Esophagus squamous epithelium (tissue), 5 donors: Measurements from ENCODE around the gene CADM4. TPM values are rescaled to one million over a fixed set of nuclear protein-coding genes. Genes with fewer than 3 reads are reported as not detected.
A peak's percentile ranks its signal among the peaks of the same experiment; 100 is the strongest.

Experiments
- DNase-seq: peaks from one replicate; lab custom pipeline; 2025; lab: John Stamatoyannopoulos, UW
- H3K27ac ChIP-seq, 4 donors: fragments of 200-600 bp; sonication (generic); one replicate each; pipeline ENCODE4 v1.5.1; 2016 to 2019; ENCODE audit warnings: mild to moderate bottlenecking in 1 of 4
- H3K27me3 ChIP-seq, 4 donors: fragments of 200-600 bp; sonication (generic); 1 replicate in 3 of 4; 2 replicates in 1 of 4; pipeline versions ENCODE4 v1.5.1 to v1.6.0; 2017 to 2021; ENCODE audit warnings: antibody characterized with exemption in 1 of 4
- H3K36me3 ChIP-seq, 3 donors: fragments of 200-600 bp; sonication (generic); one replicate each; pipeline ENCODE4 v1.5.1; 2016 to 2019
- H3K4me1 ChIP-seq, 3 donors: fragments of 200-600 bp; sonication (generic); one replicate each; pipeline ENCODE4 v1.5.1; 2017 to 2019
- H3K4me3 ChIP-seq, 4 donors: fragments of 200-600 bp; sonication (generic); 1 replicate in 3 of 4; 2 replicates in 1 of 4; pipeline ENCODE4 v1.5.1; 2016 to 2019; ENCODE audit warnings: mild to moderate bottlenecking in 2 of 4, moderate library complexity in 1 of 4
- H3K9me3 ChIP-seq, 3 donors: fragments of 200-600 bp; sonication (generic); one replicate each; pipeline ENCODE4 v1.5.1; 2016 to 2019
- CTCF ChIP-seq, 6 experiments: fragments of 450-650 bp in 4 of 6; fragments of 200-600 bp in 2 of 6; sonication (generic) in 2 of 6; IDR thresholded peaks; one replicate each; pipeline ENCODE4 v1.5.1; 2016 to 2019; ENCODE audit warnings: antibody characterized with exemption in 6 of 6, mild to moderate bottlenecking in 4 of 6, moderate library complexity in 4 of 6
- POLR2A ChIP-seq, 4 donors: fragments of 450-650 bp; IDR thresholded peaks; one replicate each; pipeline ENCODE4 v1.6.1; 2017; ENCODE audit warnings: antibody characterized with exemption in 4 of 4, mild to moderate bottlenecking in 4 of 4, moderate library complexity in 3 of 4
- WGBS, 2 donors: methylation state at CpG; one replicate each; pipeline ENCODE4 v1.1.5; 2018; 5-methylcytosine and 5-hydroxymethylcytosine counted together
- intact Hi-C: fragments of 100-400 bp; cut with DNase I; formaldehyde crosslinking; loops from one replicate; pipeline ENCODE4 v1.15.0; 2022
- total RNA-seq, 4 donors: library from RNA; depleted of rRNA; stranded (reverse); fragments of >200 nt; gene quantifications; one replicate each; pipeline ENCODE4 v1.1.0, GENCODE V29; 2016
- donor health status: DM: yes; HTN: yes; CAD: no.

CADM4 gene, protein sequence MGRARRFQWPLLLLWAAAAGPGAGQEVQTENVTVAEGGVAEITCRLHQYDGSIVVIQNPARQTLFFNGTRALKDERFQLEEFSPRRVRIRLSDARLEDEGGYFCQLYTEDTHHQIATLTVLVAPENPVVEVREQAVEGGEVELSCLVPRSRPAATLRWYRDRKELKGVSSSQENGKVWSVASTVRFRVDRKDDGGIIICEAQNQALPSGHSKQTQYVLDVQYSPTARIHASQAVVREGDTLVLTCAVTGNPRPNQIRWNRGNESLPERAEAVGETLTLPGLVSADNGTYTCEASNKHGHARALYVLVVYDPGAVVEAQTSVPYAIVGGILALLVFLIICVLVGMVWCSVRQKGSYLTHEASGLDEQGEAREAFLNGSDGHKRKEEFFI
- total RNA-seq, result 10 to 100 TPM in 3 of 4 donors, 1 to 10 TPM in 1; 8.8 to 22.8 (median 10.5) TPM

GRCh38 chr19:43639519-43640423 is at the start of gene CADM4:
CADM4 (minus strand) TSS chr19:43639850; CDS start chr19:43639790, 60 bp downstream.
- peak within 1 kb of the TSS; percentile 63 to 93 (median 78) for H3K27ac ChIP-seq
- no peak for DNase-seq

GRCh38 chr19:43688059-43688701 is 48.5 kb upstream of the CADM4 start:
- TF ChIP-seq POLR2A (IDR thresholded peaks at IDR 0.05) (no peak), CTCF (IDR thresholded peaks at IDR 0.05) (no peak)
- no peak overlapping the region for H3K27ac ChIP-seq
- no peak for DNase-seq
- H3K4me1 ChIP-seq, result no peaks in the 10 kb centered on the region
- H3K36me3 ChIP-seq, result no peaks in the 10 kb centered on the region
- H3K27me3 ChIP-seq, result no peaks in the 10 kb centered on the region
- intact Hi-C loops, result no loop called here
- 73 to 77% methylated on average over 6 to 10 of the region's 10 CpGs for WGBS, 2 donors
- H3K9me3 ChIP-seq, result peaks cover 0 to 24% (median 7%) of the 10 kb centered on the region in 3 donors
- H3K4me3 ChIP-seq, result no peak overlapping the region

More at GRCh38 chr19:43639519-43640423, at the start of gene CADM4:
- Histone ChIP-seq H3K36me3 (no peaks in the 10 kb centered on the region), H3K4me1 (peaks cover 12 to 47% (median 12%) of the 10 kb centered on the region in 3 donors), H3K9me3 (no peaks in the 10 kb centered on the region), H3K4me3 (peak within 1 kb of the TSS; percentile 49 to 80 (median 69)), H3K27me3 (peaks cover 0 to 20% (median 0%) of the 10 kb centered on the region in 4 donors)
- 1 to 5% methylated on average over 30 to 31 of the region's 110 CpGs for WGBS, 2 donors
- TF ChIP-seq CTCF (IDR thresholded peaks at IDR 0.05) (no peak), POLR2A (IDR thresholded peaks at IDR 0.05) (no peak)
- intact Hi-C loops, result no loop called here

GRCh38 chr19:43687660-43687997 is 48.0 kb upstream of the CADM4 start:
- H3K9me3 ChIP-seq, result peaks cover 0 to 24% (median 7%) of the 10 kb centered on the region in 3 donors
- TF ChIP-seq POLR2A (IDR thresholded peaks at IDR 0.05) (no peak), CTCF (IDR thresholded peaks at IDR 0.05) (no peak)
- no CpG with 5 or more reads among the region's 1 CpG for whole genome bisulfite sequencing, 2 donors
- H3K27me3 ChIP-seq, result no peaks in the 10 kb centered on the region
- DNase-seq, result no peak
- no peaks in the 10 kb centered on the region for H3K36me3 ChIP-seq
- H3K4me3 ChIP-seq, result no peak overlapping the region
- intact Hi-C loops, result no loop called here
- no peaks in the 10 kb centered on the region for H3K4me1 ChIP-seq
- H3K27ac ChIP-seq, result no peak overlapping the region

DNA sequence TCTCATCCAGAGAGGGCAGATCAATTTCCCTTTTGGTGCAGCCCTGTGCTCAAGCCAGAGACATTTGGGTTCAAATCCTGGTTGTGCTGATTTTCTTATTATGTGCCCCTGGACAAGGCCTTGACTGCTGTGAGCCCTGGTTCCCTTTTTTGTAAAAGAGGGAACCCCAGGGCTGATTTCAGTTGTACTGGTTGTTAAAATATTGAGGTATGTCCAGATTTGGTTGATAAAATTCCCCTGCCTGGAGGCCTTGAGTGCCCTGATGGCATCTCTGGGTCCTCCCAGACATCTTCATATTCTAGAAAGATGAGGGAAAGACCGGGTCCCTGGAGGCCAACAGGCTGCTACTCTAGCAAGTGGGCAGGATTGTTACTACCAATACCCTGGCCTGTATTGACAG is 44.7 kb upstream of the CADM4 start:
- WGBS, 2 donors, result 43 to 67% methylated on average over 1 of the region's 1 CpG
- Histone ChIP-seq H3K27me3 (no peaks in the 10 kb centered on the region), H3K27ac (no peak overlapping the region), H3K9me3 (no peaks in the 10 kb centered on the region), H3K4me1 (no peaks in the 10 kb centered on the region), H3K36me3 (no peaks in the 10 kb centered on the region), H3K4me3 (no peak overlapping the region)
- TF ChIP-seq POLR2A (IDR thresholded peaks at IDR 0.05) (no peak), CTCF (IDR thresholded peaks at IDR 0.05) (no peak)
- no peak for DNase-seq
- intact Hi-C loops, result no loop called here
